CD14-positive monocyte (primary cell): ENCODE results near the gene SPAST. TPM values are rescaled to one million over a fixed set of nuclear protein-coding genes. Genes with fewer than 3 reads are reported as not detected.
"Not testable (repeated sequence)": the region's sequence is repeated elsewhere in the genome, so short reads cannot be mapped to it uniquely, and the experiment has no call there.

ENCODE experiments used
- DNase-seq, 3 donors: peaks; one replicate each; pipeline ENCODE4 v3.0.0-alpha.2; 2011 to 2022
- H2AFZ ChIP-seq: 2 replicates; pipeline ENCODE4 v1.6.0; 2012; ENCODE audit warnings: mild to moderate bottlenecking, low read depth, low read length, inconsistent platforms; ENCODE audit not compliant: insufficient read depth, poor library complexity, severe bottlenecking
- H3K27ac ChIP-seq, 2 donors: 1 replicate in 1 of 2; 2 replicates in 1 of 2; pipeline ENCODE4 v1.5.1; 2012 to 2013; ENCODE audit warnings: low read length in 2 of 2, control low read depth in 1 of 2, inconsistent platforms in 1 of 2, low read depth in 1 of 2, mild to moderate bottlenecking in 1 of 2
- H3K27me3 ChIP-seq, 2 donors: one replicate each; pipeline versions ENCODE4 v1.6.0 to v1.6.1; 2011 to 2013; ENCODE audit warnings: low read length in 2 of 2; ENCODE audit not compliant: control insufficient read depth in 2 of 2, insufficient read depth in 2 of 2
- H3K36me3 ChIP-seq, 2 donors: replicated peaks in 1 of 2; 1 replicate in 1 of 2; 2 replicates in 1 of 2; pipeline versions ENCODE4 v1.5.1 to v1.6.1; 2012 to 2013; ENCODE audit warnings: low read length in 2 of 2, control low read depth in 1 of 2, inconsistent platforms in 1 of 2, mild to moderate bottlenecking in 1 of 2; ENCODE audit not compliant: insufficient read depth in 2 of 2, control insufficient read depth in 1 of 2
- H3K4me1 ChIP-seq, 2 donors: 1 replicate in 1 of 2; 2 replicates in 1 of 2; pipeline versions ENCODE4 v1.5.1 to v1.6.1; 2012 to 2013; ENCODE audit warnings: low read length in 2 of 2, control low read depth in 1 of 2, inconsistent platforms in 1 of 2, mild to moderate bottlenecking in 1 of 2, moderate library complexity in 1 of 2; ENCODE audit not compliant: insufficient read depth in 2 of 2, control insufficient read depth in 1 of 2
- H3K4me2 ChIP-seq: replicated peaks from 2 replicates; pipeline ENCODE3; 2012; ENCODE audit warnings: low read length, moderate library complexity, mild to moderate bottlenecking; ENCODE audit not compliant: poor library complexity, severe bottlenecking; ENCODE audit errors: extremely low read depth
- H3K4me3 ChIP-seq, 3 experiments: fragments of 200-600 bp in 1 of 3; sonication (generic) in 1 of 3; replicated peaks in 1 of 3; 1 replicate in 2 of 3; 2 replicates in 1 of 3; pipeline ENCODE4 v1.5.1; 2011 to 2013; ENCODE audit warnings: low read length in 3 of 3, mild to moderate bottlenecking in 3 of 3, control low read depth in 2 of 3, low read depth in 2 of 3, inconsistent platforms in 1 of 3, moderate library complexity in 1 of 3
- H3K79me2 ChIP-seq: 2 replicates; pipeline ENCODE4 v1.6.0; 2012; ENCODE audit warnings: mild to moderate bottlenecking, control low read depth, inconsistent platforms, low read length, moderate library complexity; ENCODE audit not compliant: insufficient read depth
- H3K9ac ChIP-seq: 2 replicates; pipeline ENCODE4 v1.6.0; 2017; ENCODE audit warnings: low read length, mild to moderate bottlenecking; ENCODE audit not compliant: insufficient read depth, poor library complexity, severe bottlenecking
- H3K9me3 ChIP-seq, 2 donors: replicated peaks in 1 of 2; 1 replicate in 1 of 2; 2 replicates in 1 of 2; pipeline versions ENCODE4 v1.5.1 to v1.6.1; 2012 to 2013; ENCODE audit warnings: low read length in 2 of 2, control low read depth in 1 of 2; ENCODE audit not compliant: control insufficient read depth in 1 of 2, insufficient read depth in 1 of 2
- H4K20me1 ChIP-seq: 2 replicates; pipeline ENCODE4 v1.6.0; 2012; ENCODE audit warnings: mild to moderate bottlenecking, low read length, control low read depth, moderate library complexity; ENCODE audit not compliant: insufficient read depth
- H3K27ac Mint-ChIP-seq, 7 donors: one replicate each; pipeline ENCODE4 v1.8.0; 2020; ENCODE audit warnings: mild to moderate bottlenecking in 7 of 7, mixed read lengths in 7 of 7, moderate library complexity in 6 of 7, inconsistent platforms in 2 of 7
- H3K27me3 Mint-ChIP-seq, 3 donors: one replicate each; pipeline ENCODE4 v1.8.0; 2021 to 2022; ENCODE audit warnings: low read depth in 3 of 3, mild to moderate bottlenecking in 3 of 3, mixed read lengths in 3 of 3, moderate library complexity in 3 of 3, inconsistent platforms in 1 of 3
- H3K36me3 Mint-ChIP-seq, 2 donors: one replicate each; pipeline ENCODE4 v1.8.0; 2020; ENCODE audit warnings: mixed read lengths in 2 of 2, inconsistent platforms in 1 of 2, mild to moderate bottlenecking in 1 of 2
- H3K4me1 Mint-ChIP-seq: one replicate; pipeline ENCODE4 v1.8.0; 2020; ENCODE audit warnings: mild to moderate bottlenecking, mixed read lengths
- H3K4me3 Mint-ChIP-seq, 2 donors: one replicate each; pipeline ENCODE4 v1.8.0; 2020; ENCODE audit warnings: mild to moderate bottlenecking in 2 of 2, mixed read lengths in 2 of 2, moderate library complexity in 1 of 2
- H3K9me3 Mint-ChIP-seq, 7 donors: one replicate each; pipeline ENCODE4 v1.8.0; 2020 to 2022; ENCODE audit warnings: mixed read lengths in 7 of 7, mild to moderate bottlenecking in 6 of 7, moderate library complexity in 6 of 7, inconsistent platforms in 2 of 7
- WGBS: methylation state at CpG from one replicate; pipeline ENCODE4 v1.1.5; 2013; ENCODE audit warnings: missing lambda C conversion rate; ENCODE audit not compliant: insufficient coverage; 5-methylcytosine and 5-hydroxymethylcytosine counted together
- intact Hi-C, 2 donors: fragments of 100-400 bp; cut with micrococcal nuclease; formaldehyde crosslinking; loops; one replicate each; pipeline versions ENCODE4 v1.15.0 to v1.15.1; 2023
- polyA plus RNA-seq, 3 donors: library from polyadenylated mRNA; depleted of rRNA in 1 of 3; unstranded in 2 of 3; stranded (reverse) in 1 of 3; fragments of 300-500 nt in 2 of 3; fragments of >200 nt in 1 of 3; fragmentation: Illumina TruSeq in 2 of 3; gene quantifications; 1 replicate in 2 of 3; 2 replicates in 1 of 3; pipeline ENCODE4 v1.2.3, GENCODE V29; 2012 to 2021
- TF ChIP-seq, protein P1 (sequence below): fragments of 200-600 bp; IDR thresholded peaks from one replicate; pipeline ENCODE4 v1.8.0; 2022; ENCODE audit warnings: antibody characterized with exemption, mild to moderate bottlenecking

Gene SPAST
- polyA plus RNA-seq, 3 donors = 10.4 to 17.4 (median 14.0) TPM

GRCh38 chr2:32192418-32192817 is 129.1 kb downstream of the SPAST start:
- Histone ChIP-seq H3K4me3 (no peak overlapping the region), H3K9me3 (no peaks in the 10 kb centered on the region), H2AFZ (no peak overlapping the region), H4K20me1 (no peaks in the 10 kb centered on the region), H3K4me2 (no peak overlapping the region), H3K9ac (no peak overlapping the region), H3K79me2 (no peaks in the 10 kb centered on the region), H3K27me3 (no peaks in the 10 kb centered on the region), H3K4me1 (no peaks in the 10 kb centered on the region), H3K27ac (no peak overlapping the region), H3K36me3 (peaks cover 26 to 63% of the 10 kb centered on the region in 2 donors)
- Mint-ChIP-seq H3K4me3 (no peak overlapping the region), H3K4me1 (no peaks in the 10 kb centered on the region), H3K27me3 (no peaks in the 10 kb centered on the region), H3K36me3 (peaks cover 44 to 53% of the 10 kb centered on the region in 2 donors), H3K9me3 (no peaks in the 10 kb centered on the region), H3K27ac (no peak overlapping the region)
- no CpG with 5 or more reads among the region's 1 CpG for WGBS
- TF ChIP-seq, protein P1, sequence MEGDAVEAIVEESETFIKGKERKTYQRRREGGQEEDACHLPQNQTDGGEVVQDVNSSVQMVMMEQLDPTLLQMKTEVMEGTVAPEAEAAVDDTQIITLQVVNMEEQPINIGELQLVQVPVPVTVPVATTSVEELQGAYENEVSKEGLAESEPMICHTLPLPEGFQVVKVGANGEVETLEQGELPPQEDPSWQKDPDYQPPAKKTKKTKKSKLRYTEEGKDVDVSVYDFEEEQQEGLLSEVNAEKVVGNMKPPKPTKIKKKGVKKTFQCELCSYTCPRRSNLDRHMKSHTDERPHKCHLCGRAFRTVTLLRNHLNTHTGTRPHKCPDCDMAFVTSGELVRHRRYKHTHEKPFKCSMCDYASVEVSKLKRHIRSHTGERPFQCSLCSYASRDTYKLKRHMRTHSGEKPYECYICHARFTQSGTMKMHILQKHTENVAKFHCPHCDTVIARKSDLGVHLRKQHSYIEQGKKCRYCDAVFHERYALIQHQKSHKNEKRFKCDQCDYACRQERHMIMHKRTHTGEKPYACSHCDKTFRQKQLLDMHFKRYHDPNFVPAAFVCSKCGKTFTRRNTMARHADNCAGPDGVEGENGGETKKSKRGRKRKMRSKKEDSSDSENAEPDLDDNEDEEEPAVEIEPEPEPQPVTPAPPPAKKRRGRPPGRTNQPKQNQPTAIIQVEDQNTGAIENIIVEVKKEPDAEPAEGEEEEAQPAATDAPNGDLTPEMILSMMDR = no peak
- no peak for DNase-seq
- intact Hi-C loops = no loop called here

DNA sequence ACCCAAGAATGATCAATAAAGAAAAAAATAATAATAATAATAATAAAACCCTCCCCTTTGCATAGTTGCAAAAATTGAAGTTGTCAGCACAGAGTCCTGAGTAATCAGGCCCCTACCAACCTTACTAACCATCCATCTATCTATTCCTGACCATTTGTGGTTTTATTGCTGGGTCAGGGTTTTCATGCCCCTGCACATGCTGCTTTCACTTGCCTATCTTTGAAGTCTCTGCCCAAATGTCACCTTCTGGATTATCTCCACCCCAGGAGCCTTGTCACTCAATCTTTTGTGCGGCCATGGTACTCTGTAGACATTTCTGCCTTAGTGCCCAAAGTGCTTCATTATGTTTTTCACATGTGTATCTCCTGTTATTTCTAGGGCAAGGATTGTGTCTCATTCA is 137.5 kb downstream of the SPAST start:
- Mint-ChIP-seq H3K9me3 (no peaks in the 10 kb centered on the region), H3K4me3 (no peak overlapping the region), H3K27me3 (no peaks in the 10 kb centered on the region), H3K4me1 (peaks cover 4% of the 10 kb centered on the region), H3K36me3 (peaks cover 50 to 81% of the 10 kb centered on the region in 2 donors), H3K27ac (no peak overlapping the region)
- TF ChIP-seq, protein P1 = no peak
- no peaks in the 10 kb centered on the region for H4K20me1 ChIP-seq
- no peaks in the 10 kb centered on the region for H3K79me2 ChIP-seq
- H3K27ac ChIP-seq = no peak overlapping the region
- no peak for DNase-seq
- H3K4me1 ChIP-seq = no peaks in the 10 kb centered on the region
- peaks cover 27 to 67% of the 10 kb centered on the region in 2 donors for H3K36me3 ChIP-seq
- no peak overlapping the region for H2AFZ ChIP-seq
- no peak overlapping the region for H3K4me3 ChIP-seq
- H3K9me3 ChIP-seq = no peaks in the 10 kb centered on the region
- no peaks in the 10 kb centered on the region for H3K27me3 ChIP-seq
- no peak overlapping the region for H3K4me2 ChIP-seq
- WGBS = no CpG with 5 or more reads among the region's 1 CpG
- no peak overlapping the region for H3K9ac ChIP-seq
- intact Hi-C loops = no loop called here

DNA sequence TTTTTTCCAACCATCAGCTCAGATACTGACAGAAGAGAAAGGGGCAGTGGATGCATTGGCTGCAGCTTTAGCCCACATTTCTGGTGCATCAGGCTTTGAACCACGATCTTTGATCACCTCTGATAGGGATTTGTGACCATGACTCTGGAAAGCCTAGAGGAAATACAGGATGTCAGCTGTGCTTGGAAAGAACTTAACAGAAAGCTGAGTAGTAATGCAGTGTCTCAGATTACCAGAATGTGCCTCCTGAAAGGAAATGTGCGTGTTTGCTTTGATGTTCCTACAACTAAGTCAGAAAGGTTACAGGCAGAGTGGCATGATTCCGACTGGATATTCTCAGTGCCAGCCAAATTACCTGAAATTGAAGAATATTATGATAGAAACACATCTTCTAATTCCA is 140.1 kb downstream of the SPAST start:
- H3K4me1 Mint-ChIP-seq, H3K4me1 ChIP-seq, H3K27me3 ChIP-seq, H3K27ac ChIP-seq, H3K4me2 ChIP-seq, intact Hi-C loops, H3K4me3 ChIP-seq, H3K27ac Mint-ChIP-seq, H3K4me3 Mint-ChIP-seq, H3K9me3 ChIP-seq, H3K9me3 Mint-ChIP-seq, H4K20me1 ChIP-seq, DNase-seq, H3K27me3 Mint-ChIP-seq, H2AFZ ChIP-seq, H3K9ac ChIP-seq, H3K79me2 ChIP-seq: not testable (repeated sequence)
- H3K36me3 ChIP-seq = peaks cover 20 to 41% of the 10 kb centered on the region in 2 donors
- H3K36me3 Mint-ChIP-seq = peaks cover 36 to 67% of the 10 kb centered on the region in 2 donors
- WGBS = 100% methylated on average over 2 of the region's 3 CpGs
